ENCODE data around the gene WDR86.

WDR86 gene

GRCh38 chr7:151387161-151388006, 22.5 kb downstream of the WDR86 start:
- Mint-ChIP-seq H3K9me3 (no peaks in the 10 kb centered on the region), H3K4me1 (no peaks in the 10 kb centered on the region), H3K4me3 (no peak overlapping the region), H3K27ac (no peak overlapping the region), H3K27me3 (ENCODE audit: low read depth) (peaks cover 13% of the 10 kb centered on the region), H3K36me3 (ENCODE audit: low read depth) (peaks cover 37% of the 10 kb centered on the region)
- TF ChIP-seq, protein P1, sequence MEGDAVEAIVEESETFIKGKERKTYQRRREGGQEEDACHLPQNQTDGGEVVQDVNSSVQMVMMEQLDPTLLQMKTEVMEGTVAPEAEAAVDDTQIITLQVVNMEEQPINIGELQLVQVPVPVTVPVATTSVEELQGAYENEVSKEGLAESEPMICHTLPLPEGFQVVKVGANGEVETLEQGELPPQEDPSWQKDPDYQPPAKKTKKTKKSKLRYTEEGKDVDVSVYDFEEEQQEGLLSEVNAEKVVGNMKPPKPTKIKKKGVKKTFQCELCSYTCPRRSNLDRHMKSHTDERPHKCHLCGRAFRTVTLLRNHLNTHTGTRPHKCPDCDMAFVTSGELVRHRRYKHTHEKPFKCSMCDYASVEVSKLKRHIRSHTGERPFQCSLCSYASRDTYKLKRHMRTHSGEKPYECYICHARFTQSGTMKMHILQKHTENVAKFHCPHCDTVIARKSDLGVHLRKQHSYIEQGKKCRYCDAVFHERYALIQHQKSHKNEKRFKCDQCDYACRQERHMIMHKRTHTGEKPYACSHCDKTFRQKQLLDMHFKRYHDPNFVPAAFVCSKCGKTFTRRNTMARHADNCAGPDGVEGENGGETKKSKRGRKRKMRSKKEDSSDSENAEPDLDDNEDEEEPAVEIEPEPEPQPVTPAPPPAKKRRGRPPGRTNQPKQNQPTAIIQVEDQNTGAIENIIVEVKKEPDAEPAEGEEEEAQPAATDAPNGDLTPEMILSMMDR (IDR thresholded peaks at IDR 0.05; ENCODE audit: unreplicated experiment in 3 of 3), result no peak

GRCh38 chr7:151386301-151387160, 23.3 kb downstream of the WDR86 start:
- no peaks in the 10 kb centered on the region for H3K9me3 Mint-ChIP-seq
- H3K4me1 Mint-ChIP-seq, result no peaks in the 10 kb centered on the region
- H3K4me3 Mint-ChIP-seq, result peak overlapping the region in 1 of 3 experiments; percentile 39
- TF ChIP-seq, protein P1 (IDR thresholded peaks at IDR 0.05; ENCODE audit: unreplicated experiment in 3 of 3), result no peak
- H3K27ac Mint-ChIP-seq, result no peak overlapping the region
- peaks cover 18% of the 10 kb centered on the region for H3K27me3 Mint-ChIP-seq (ENCODE audit: low read depth)
- H3K36me3 Mint-ChIP-seq (ENCODE audit: low read depth), result peaks cover 37% of the 10 kb centered on the region

- Mint-ChIP-seq H3K4me1 (no peaks in the 10 kb centered on the region), H3K9me3 (no peaks in the 10 kb centered on the region), H3K27me3 (ENCODE audit: low read depth) (peaks cover 21% of the 10 kb centered on the region), H3K36me3 (ENCODE audit: low read depth) (peaks cover 33% of the 10 kb centered on the region), H3K27ac (peak overlapping the region in 1 of 3 experiments; percentile 26), H3K4me3 (no peak overlapping the region)
- TF ChIP-seq, protein P1 (IDR thresholded peaks at IDR 0.05; ENCODE audit: unreplicated experiment in 3 of 3), result no peak
Observed at GRCh38 chr7:151385626-151386300, 24.1 kb downstream of the WDR86 start.

GRCh38 chr7:151384776-151385625, 24.8 kb downstream of the WDR86 start:
- peaks cover 22% of the 10 kb centered on the region for H3K27me3 Mint-ChIP-seq (ENCODE audit: low read depth)
- no peaks in the 10 kb centered on the region for H3K4me1 Mint-ChIP-seq
- TF ChIP-seq, protein P1 (IDR thresholded peaks at IDR 0.05; ENCODE audit: unreplicated experiment in 3 of 3), result no peak
- H3K27ac Mint-ChIP-seq, result peak overlapping the region in 1 of 3 experiments; percentile 26
- no peaks in the 10 kb centered on the region for H3K9me3 Mint-ChIP-seq
- peaks cover 31% of the 10 kb centered on the region for H3K36me3 Mint-ChIP-seq (ENCODE audit: low read depth)
- H3K4me3 Mint-ChIP-seq, result no peak overlapping the region

GRCh38 chr7:151384352-151384697, 25.5 kb downstream of the WDR86 start:
- Mint-ChIP-seq H3K27me3 (ENCODE audit: low read depth) (peaks cover 22% of the 10 kb centered on the region), H3K27ac (no peak overlapping the region), H3K4me3 (no peak overlapping the region), H3K36me3 (ENCODE audit: low read depth) (peaks cover 29% of the 10 kb centered on the region), H3K4me1 (no peaks in the 10 kb centered on the region), H3K9me3 (no peaks in the 10 kb centered on the region)
- TF ChIP-seq, protein P1 (IDR thresholded peaks at IDR 0.05; ENCODE audit: unreplicated experiment in 3 of 3), result no peak

All from nephron (organoid).